Keratinocyte (primary cell): Measurements from ENCODE around the gene TMEM150A.

Source experiments
- CTCF ChIP-seq, 3 experiments: IDR thresholded peaks in 1 of 3; conservative IDR thresholded peaks in 1 of 3; optimal IDR thresholded peaks in 1 of 3; 2 replicates in 2 of 3; 3 replicates in 1 of 3; pipeline versions ENCODE3 to v1.5.1; 2011; ENCODE audit warnings: low read length in 3 of 3, mild to moderate bottlenecking in 3 of 3, moderate library complexity in 2 of 3, control low read depth in 1 of 3, inconsistent platforms in 1 of 3; ENCODE audit not compliant: insufficient read depth in 2 of 3; ENCODE audit errors: extremely low read depth in 1 of 3
- EZH2 ChIP-seq: IDR thresholded peaks from one replicate; pipeline ENCODE4 v1.6.1; 2012; ENCODE audit warnings: inconsistent platforms, mild to moderate bottlenecking, low read length, moderate library complexity

- TF ChIP-seq EZH2 (no peak), CTCF (optimal IDR thresholded peaks at IDR 0.05 in 1 of 3, IDR thresholded peaks at IDR 0.05 in 1 of 3, conservative IDR thresholded peaks at IDR 0.05 in 1 of 3; ENCODE audit: extremely low read depth in 1 of 3, insufficient read depth in 2 of 3, low read length in 3 of 3) (no peak)
These were observed 3.1 kb upstream of the TMEM150A start for GRCh38 chr2:85605406-85606115.
